ENCODE data around the gene RIMS3. TPM values are rescaled to one million over a fixed set of nuclear protein-coding genes. Genes with fewer than 3 reads are reported as not detected.
A peak's percentile ranks its signal among the peaks of the same experiment; 100 is the strongest.

The RIMS3 gene
- total RNA-seq, 2 experiments from 2014 or later: 3.0 to 3.9 TPM

DNA sequence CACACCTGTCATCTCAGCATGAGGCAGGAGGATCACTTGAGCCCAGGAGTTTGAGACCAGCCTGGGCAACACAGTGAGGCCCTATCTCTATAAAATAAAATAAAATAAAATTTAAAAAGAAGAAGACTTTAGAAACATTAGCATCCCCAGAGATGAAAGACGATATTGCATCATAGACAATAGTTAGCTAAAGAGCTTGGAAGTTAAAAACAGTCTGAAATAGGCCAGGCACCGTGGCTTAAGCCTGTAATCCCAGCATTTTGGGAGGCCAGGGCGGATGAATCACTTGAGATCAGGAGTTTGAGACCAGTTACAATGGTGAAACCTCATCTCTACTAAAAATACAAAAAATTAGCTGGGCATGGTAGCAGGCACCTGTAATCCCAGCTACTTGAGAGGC lies 59.3 kb downstream of the RIMS3 start:
- POLR2A ChIA-PET: no interaction called here
- no peak for ATAC-seq
- H3K4me1 Mint-ChIP-seq (ENCODE audit: low read depth): no peaks in the 10 kb centered on the region
- H3K27me3 Mint-ChIP-seq: peaks cover 1% of the 10 kb centered on the region
- H3K27ac Mint-ChIP-seq: no peak overlapping the region
- CTCF ChIA-PET: interaction anchor here (1.2 kb wide), 1 partner anchor 63 kb away, joined by 3 read pairs; no protein-coding TSS in a partner anchor
- TF ChIP-seq, protein P1, sequence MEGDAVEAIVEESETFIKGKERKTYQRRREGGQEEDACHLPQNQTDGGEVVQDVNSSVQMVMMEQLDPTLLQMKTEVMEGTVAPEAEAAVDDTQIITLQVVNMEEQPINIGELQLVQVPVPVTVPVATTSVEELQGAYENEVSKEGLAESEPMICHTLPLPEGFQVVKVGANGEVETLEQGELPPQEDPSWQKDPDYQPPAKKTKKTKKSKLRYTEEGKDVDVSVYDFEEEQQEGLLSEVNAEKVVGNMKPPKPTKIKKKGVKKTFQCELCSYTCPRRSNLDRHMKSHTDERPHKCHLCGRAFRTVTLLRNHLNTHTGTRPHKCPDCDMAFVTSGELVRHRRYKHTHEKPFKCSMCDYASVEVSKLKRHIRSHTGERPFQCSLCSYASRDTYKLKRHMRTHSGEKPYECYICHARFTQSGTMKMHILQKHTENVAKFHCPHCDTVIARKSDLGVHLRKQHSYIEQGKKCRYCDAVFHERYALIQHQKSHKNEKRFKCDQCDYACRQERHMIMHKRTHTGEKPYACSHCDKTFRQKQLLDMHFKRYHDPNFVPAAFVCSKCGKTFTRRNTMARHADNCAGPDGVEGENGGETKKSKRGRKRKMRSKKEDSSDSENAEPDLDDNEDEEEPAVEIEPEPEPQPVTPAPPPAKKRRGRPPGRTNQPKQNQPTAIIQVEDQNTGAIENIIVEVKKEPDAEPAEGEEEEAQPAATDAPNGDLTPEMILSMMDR (IDR thresholded peaks at IDR 0.05): no peak
- no peak overlapping the region for H3K4me3 Mint-ChIP-seq
- no peaks in the 10 kb centered on the region for H3K36me3 Mint-ChIP-seq (ENCODE audit: low read depth)
- intact Hi-C loops (cut with micrococcal nuclease): no loop called here
- no peaks in the 10 kb centered on the region for H3K9me3 Mint-ChIP-seq
- DNase-seq: no peak

DNA sequence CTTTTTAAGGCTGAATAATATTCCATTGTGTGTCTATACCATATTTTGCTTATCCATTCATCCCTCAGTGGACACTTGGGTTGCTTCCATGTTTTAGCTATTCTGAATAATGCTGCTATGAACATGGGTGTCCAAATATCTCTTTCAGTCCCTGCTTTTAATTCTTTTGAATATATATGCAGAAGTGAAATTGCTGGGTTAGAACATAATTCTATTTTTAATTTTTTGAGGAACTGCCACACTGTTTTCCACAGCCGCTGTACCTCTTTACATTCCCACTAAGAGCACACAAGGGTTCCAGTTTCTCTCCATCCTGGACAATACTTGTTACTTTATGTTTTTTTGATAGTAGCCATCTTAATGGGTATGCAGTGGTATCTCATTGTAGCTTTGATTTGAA lies 65.6 kb downstream of the RIMS3 start:
- H3K36me3 Mint-ChIP-seq (ENCODE audit: low read depth): no peaks in the 10 kb centered on the region
- peaks cover 4% of the 10 kb centered on the region for H3K27me3 Mint-ChIP-seq
- no peak overlapping the region for H3K4me3 Mint-ChIP-seq
- no peak for ATAC-seq
- ChIA-PET CTCF (interaction anchor here (1.4 kb wide), 1 partner anchor 26 kb away, joined by 3 read pairs; no protein-coding TSS in a partner anchor), POLR2A (no interaction called here)
- H3K27ac Mint-ChIP-seq: no peak overlapping the region
- intact Hi-C loops (cut with micrococcal nuclease): no loop called here
- no peaks in the 10 kb centered on the region for H3K9me3 Mint-ChIP-seq
- TF ChIP-seq, protein P1 (IDR thresholded peaks at IDR 0.05): no peak
- H3K4me1 Mint-ChIP-seq (ENCODE audit: low read depth): no peaks in the 10 kb centered on the region
- no peak for DNase-seq

DNA sequence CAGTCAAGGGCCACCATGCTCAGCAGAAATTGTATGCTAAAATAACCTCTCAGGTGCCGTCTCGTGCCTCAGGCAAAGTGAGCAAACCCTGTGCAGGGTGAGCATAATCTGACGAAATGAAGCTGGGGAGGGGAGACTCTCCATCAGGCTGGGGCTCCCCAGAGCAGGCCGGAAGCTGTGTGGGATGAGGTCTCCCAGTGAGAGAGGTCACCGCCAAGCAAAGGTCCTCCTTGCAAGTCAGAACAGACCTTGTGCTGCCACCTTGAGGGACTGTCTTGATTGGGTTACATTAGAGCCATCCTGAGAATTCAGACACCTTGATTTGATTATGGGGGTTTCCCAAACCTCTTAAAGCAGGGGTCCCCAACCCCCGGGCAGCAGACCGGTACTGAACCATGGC lies 69.9 kb downstream of the RIMS3 start:
- TF ChIP-seq, protein P1 (IDR thresholded peaks at IDR 0.05): no peak
- ATAC-seq: no peak
- peaks cover 6% of the 10 kb centered on the region for H3K27me3 Mint-ChIP-seq
- intact Hi-C loops (cut with micrococcal nuclease): no loop called here
- no peak overlapping the region for H3K4me3 Mint-ChIP-seq
- no peaks in the 10 kb centered on the region for H3K36me3 Mint-ChIP-seq (ENCODE audit: low read depth)
- POLR2A ChIA-PET: interaction anchor here (0.5 to 1.5 kb wide), 3 partner anchors 12 to 365 kb away, joined by 3 to 5 read pairs (median 4); no protein-coding TSS in a partner anchor
- CTCF ChIA-PET: interaction anchor here (1.4 kb wide), 1 partner anchor 30 kb away, joined by 4 read pairs; no protein-coding TSS in a partner anchor
- peak; percentile 17 for DNase-seq
- H3K9me3 Mint-ChIP-seq: no peaks in the 10 kb centered on the region
- peaks cover 12% of the 10 kb centered on the region for H3K4me1 Mint-ChIP-seq (ENCODE audit: low read depth)
- no peak overlapping the region for H3K27ac Mint-ChIP-seq

DNA sequence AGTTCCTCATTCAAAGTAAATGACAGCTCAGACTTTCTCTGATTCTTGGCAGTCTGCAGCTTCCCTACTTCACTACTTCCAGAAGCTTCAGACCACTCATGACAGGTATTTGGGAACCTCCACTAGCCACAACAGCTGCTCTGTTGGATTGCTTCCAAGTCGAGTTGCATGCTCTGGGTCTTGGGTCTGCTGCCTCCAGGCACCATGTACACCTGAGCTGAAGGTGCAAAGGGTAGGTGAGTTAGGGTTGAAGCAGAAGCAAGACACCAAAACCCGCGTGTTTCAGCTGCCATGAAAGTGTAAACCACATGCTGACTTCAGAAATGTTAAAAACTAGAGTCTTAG lies 71.3 kb downstream of the RIMS3 start:
- ChIA-PET POLR2A (no interaction called here), CTCF (interaction anchor here (0.9 to 1.2 kb wide), 3 partner anchors 75 to 356 kb away, joined by 3 read pairs; no protein-coding TSS in a partner anchor)
- TF ChIP-seq, protein P1 (IDR thresholded peaks at IDR 0.05): no peak
- no peak overlapping the region for H3K4me3 Mint-ChIP-seq
- H3K27me3 Mint-ChIP-seq: peaks cover 5% of the 10 kb centered on the region
- H3K9me3 Mint-ChIP-seq: no peaks in the 10 kb centered on the region
- intact Hi-C loops (cut with micrococcal nuclease): no loop called here
- H3K36me3 Mint-ChIP-seq (ENCODE audit: low read depth): no peaks in the 10 kb centered on the region
- ATAC-seq (no peak), DNase-seq (no peak)
- no peak overlapping the region for H3K27ac Mint-ChIP-seq
- H3K4me1 Mint-ChIP-seq (ENCODE audit: low read depth): peaks cover 13% of the 10 kb centered on the region

DNA sequence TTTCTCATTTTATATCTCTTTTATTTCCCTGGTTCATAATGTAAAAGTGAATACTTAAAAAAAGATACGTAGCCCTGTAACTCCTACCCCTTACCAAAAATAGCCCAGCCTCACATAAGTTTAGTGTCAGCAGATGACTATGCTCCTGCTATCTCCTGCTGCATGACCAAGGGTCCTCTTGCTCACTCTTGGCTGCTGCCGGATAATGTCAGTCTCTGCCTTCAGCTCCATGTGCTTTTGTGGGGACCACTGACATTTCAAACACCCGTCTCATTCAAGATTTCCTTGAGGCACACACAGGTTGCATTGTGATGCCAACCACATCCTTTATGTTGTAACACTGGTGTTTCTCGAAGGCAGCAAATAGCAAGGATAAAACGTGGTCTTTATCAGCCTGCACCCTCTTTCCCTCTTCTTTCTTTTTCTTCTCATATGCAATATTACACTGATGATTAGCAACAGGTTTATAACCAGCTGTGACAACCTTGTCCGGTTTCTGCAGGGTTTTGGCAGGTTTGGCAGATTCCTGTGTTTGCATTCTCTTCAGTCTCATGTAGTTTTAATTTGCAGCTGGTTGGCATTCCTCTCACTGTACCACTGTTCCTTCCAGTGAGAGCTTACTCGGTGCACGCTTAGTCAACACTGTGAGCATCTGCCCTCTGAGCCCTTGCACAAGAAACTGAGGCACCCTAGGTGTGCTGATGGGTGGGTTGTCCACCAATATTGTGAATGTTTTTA lies 71.9 kb downstream of the RIMS3 start:
- POLR2A ChIA-PET: no interaction called here
- Mint-ChIP-seq H3K36me3 (ENCODE audit: low read depth) (no peaks in the 10 kb centered on the region), H3K4me3 (no peak overlapping the region), H3K9me3 (no peaks in the 10 kb centered on the region), H3K4me1 (ENCODE audit: low read depth) (peaks cover 13% of the 10 kb centered on the region), H3K27ac (no peak overlapping the region), H3K27me3 (peaks cover 3% of the 10 kb centered on the region)
- intact Hi-C loops (cut with micrococcal nuclease): no loop called here
- TF ChIP-seq, protein P1 (IDR thresholded peaks at IDR 0.05): no peak
- ATAC-seq (peak; percentile 61), DNase-seq (peak; percentile 26)
- CTCF ChIA-PET: interaction anchor here (0.9 to 1.2 kb wide), 3 partner anchors 76 to 356 kb away, joined by 3 read pairs; no protein-coding TSS in a partner anchor

Measured in activated CD8-positive, alpha-beta T cell treated with anti-CD3 and anti-CD28 coated beads for 36 hours (primary cell).